Activated CD8-positive, alpha-beta T cell treated with anti-CD3 and anti-CD28 coated beads, Interleukin-2, amount 10 ng/mL, durations not matched to agents 7 days and 5 days (primary cell): Measurements from ENCODE around the gene EPS8. TPM values are rescaled to one million over a fixed set of nuclear protein-coding genes. Genes with fewer than 3 reads are reported as not detected.

Experiments used
- ATAC-seq: fragments of 150-1000 bp; cut with Tn5 transposase; one replicate; pipeline ENCODE4 v1.10.0; 2021; ENCODE audit warnings: moderate library complexity
- CTCF ChIA-PET: fragments of 350-600 bp; sonication (Branson Sonifier 250); formaldehyde crosslinking; loops from one replicate; lab custom pipeline; 2021; ENCODE audit warnings: antibody characterized with exemption; lab: Charles Lee
- POLR2A ChIA-PET: fragments of 350-600 bp; sonication (Branson Sonifier 250); formaldehyde crosslinking; loops from one replicate; lab custom pipeline; 2021; ENCODE audit warnings: antibody characterized with exemption; lab: Charles Lee
- DNase-seq: peaks from one replicate; pipeline ENCODE4 v3.0.0-alpha.2; 2020
- H3K27ac Mint-ChIP-seq: one replicate; pipeline ENCODE4 v1.8.0; 2021; ENCODE audit warnings: mild to moderate bottlenecking, mixed read lengths
- H3K27me3 Mint-ChIP-seq: one replicate; pipeline ENCODE4 v1.8.0; 2021; ENCODE audit warnings: low read depth, mixed read lengths
- H3K36me3 Mint-ChIP-seq: one replicate; pipeline ENCODE4 v1.8.0; 2021; ENCODE audit warnings: low read depth, mixed read lengths
- H3K4me1 Mint-ChIP-seq: one replicate; pipeline ENCODE4 v1.8.0; 2021; ENCODE audit warnings: low read depth, mixed read lengths
- H3K4me3 Mint-ChIP-seq: one replicate; pipeline ENCODE4 v1.8.0; 2021; ENCODE audit warnings: mild to moderate bottlenecking, mixed read lengths
- H3K9me3 Mint-ChIP-seq: one replicate; pipeline ENCODE4 v1.8.0; 2022; ENCODE audit warnings: mixed read lengths; ENCODE audit not compliant: insufficient read depth
- total RNA-seq, 2 experiments: library from RNA; stranded (reverse); gene quantifications; one replicate each; pipeline ENCODE4 v1.2.3, GENCODE V29; 2021

Gene EPS8
- total RNA-seq, 2 experiments from 2014 or later: 1.0 to 2.2 TPM

GRCh38 chr12:15726027-15726877 lies 62.9 kb downstream of the EPS8 start:
- no peaks in the 10 kb centered on the region for H3K9me3 Mint-ChIP-seq
- H3K4me1 Mint-ChIP-seq: no peaks in the 10 kb centered on the region
- no peak overlapping the region for H3K4me3 Mint-ChIP-seq
- DNase-seq: no peak
- ATAC-seq: no peak
- no peak overlapping the region for H3K27ac Mint-ChIP-seq
- no peaks in the 10 kb centered on the region for H3K36me3 Mint-ChIP-seq
- peaks cover 17% of the 10 kb centered on the region for H3K27me3 Mint-ChIP-seq
- ChIA-PET CTCF (interaction anchor here (0.7 to 1.7 kb wide), 2 partner anchors 12 to 45 kb away, joined by 3 read pairs; no protein-coding TSS in a partner anchor), POLR2A (no interaction called here)

GRCh38 chr12:15722951-15723350 lies 66.2 kb downstream of the EPS8 start:
- Mint-ChIP-seq H3K36me3 (no peaks in the 10 kb centered on the region), H3K27ac (no peak overlapping the region), H3K9me3 (no peaks in the 10 kb centered on the region), H3K4me1 (no peaks in the 10 kb centered on the region), H3K4me3 (no peak overlapping the region), H3K27me3 (peaks cover 21% of the 10 kb centered on the region)
- ChIA-PET CTCF (no interaction called here), POLR2A (no interaction called here)
- DNase-seq (no peak), ATAC-seq (no peak)

GRCh38 chr12:15721316-15722115 lies 67.7 kb downstream of the EPS8 start:
- ATAC-seq (no peak), DNase-seq (no peak)
- CTCF ChIA-PET: no interaction called here
- Mint-ChIP-seq H3K9me3 (no peaks in the 10 kb centered on the region), H3K27me3 (peaks cover 23% of the 10 kb centered on the region), H3K36me3 (no peaks in the 10 kb centered on the region), H3K4me1 (no peaks in the 10 kb centered on the region), H3K27ac (no peak overlapping the region), H3K4me3 (no peak overlapping the region)
- POLR2A ChIA-PET: interaction anchor here (0.8 kb wide), 1 partner anchor 18 kb away, joined by 4 read pairs; no protein-coding TSS in a partner anchor

- H3K27me3 Mint-ChIP-seq: peaks cover 16% of the 10 kb centered on the region
- no peak overlapping the region for H3K27ac Mint-ChIP-seq
- no peak for DNase-seq
- H3K4me3 Mint-ChIP-seq: no peak overlapping the region
- H3K4me1 Mint-ChIP-seq: no peaks in the 10 kb centered on the region
- ATAC-seq: no peak
- no peaks in the 10 kb centered on the region for H3K36me3 Mint-ChIP-seq
- ChIA-PET POLR2A (no interaction called here), CTCF (no interaction called here)
- H3K9me3 Mint-ChIP-seq: no peaks in the 10 kb centered on the region
Measured at GRCh38 chr12:15720295-15720694, 68.9 kb downstream of the EPS8 start.

GRCh38 chr12:15719230-15719629 lies 70.0 kb downstream of the EPS8 start:
- H3K36me3 Mint-ChIP-seq: no peaks in the 10 kb centered on the region
- H3K4me1 Mint-ChIP-seq: no peaks in the 10 kb centered on the region
- no peaks in the 10 kb centered on the region for H3K9me3 Mint-ChIP-seq
- CTCF ChIA-PET: no interaction called here
- H3K4me3 Mint-ChIP-seq: no peak overlapping the region
- no peak overlapping the region for H3K27ac Mint-ChIP-seq
- H3K27me3 Mint-ChIP-seq: peaks cover 18% of the 10 kb centered on the region
- DNase-seq: no peak
- POLR2A ChIA-PET: no interaction called here
- no peak for ATAC-seq

GRCh38 chr12:15717940-15718567 lies 71.1 kb downstream of the EPS8 start:
- no peak for ATAC-seq
- peaks cover 18% of the 10 kb centered on the region for H3K27me3 Mint-ChIP-seq
- no peaks in the 10 kb centered on the region for H3K36me3 Mint-ChIP-seq
- ChIA-PET CTCF (no interaction called here), POLR2A (interaction anchor here (0.6 kb wide), 1 partner anchor 22 kb away, joined by 3 read pairs; no protein-coding TSS in a partner anchor)
- no peak overlapping the region for H3K27ac Mint-ChIP-seq
- no peak overlapping the region for H3K4me3 Mint-ChIP-seq
- H3K4me1 Mint-ChIP-seq: no peaks in the 10 kb centered on the region
- DNase-seq: no peak
- H3K9me3 Mint-ChIP-seq: no peaks in the 10 kb centered on the region

- ChIA-PET POLR2A (no interaction called here), CTCF (no interaction called here)
- Mint-ChIP-seq H3K4me3 (no peak overlapping the region), H3K27me3 (peaks cover 16% of the 10 kb centered on the region), H3K9me3 (no peaks in the 10 kb centered on the region), H3K4me1 (no peaks in the 10 kb centered on the region), H3K36me3 (no peaks in the 10 kb centered on the region), H3K27ac (no peak overlapping the region)
- ATAC-seq (no peak), DNase-seq (no peak)
Measured at GRCh38 chr12:15716581-15716980, 72.6 kb downstream of the EPS8 start.

- Mint-ChIP-seq H3K27me3 (peaks cover 10% of the 10 kb centered on the region), H3K9me3 (no peaks in the 10 kb centered on the region), H3K36me3 (no peaks in the 10 kb centered on the region), H3K27ac (no peak overlapping the region), H3K4me1 (peaks cover 3% of the 10 kb centered on the region), H3K4me3 (no peak overlapping the region)
- DNase-seq: no peak
- no peak for ATAC-seq
- ChIA-PET POLR2A (interaction anchor here (0.6 kb wide), 1 partner anchor 9 kb away, joined by 4 read pairs; no protein-coding TSS in a partner anchor), CTCF (interaction anchor here (0.7 kb wide), 1 partner anchor 45 kb away, joined by 4 read pairs; no protein-coding TSS in a partner anchor)
Measured at GRCh38 chr12:15714256-15714655, 74.9 kb downstream of the EPS8 start.

GRCh38 chr12:15712823-15713660 lies 76.1 kb downstream of the EPS8 start:
- H3K27me3 Mint-ChIP-seq: peaks cover 6% of the 10 kb centered on the region
- CTCF ChIA-PET: no interaction called here
- H3K36me3 Mint-ChIP-seq: no peaks in the 10 kb centered on the region
- H3K9me3 Mint-ChIP-seq: no peaks in the 10 kb centered on the region
- POLR2A ChIA-PET: no interaction called here
- DNase-seq: no peak
- no peak for ATAC-seq
- no peak overlapping the region for H3K4me3 Mint-ChIP-seq
- peaks cover 6% of the 10 kb centered on the region for H3K4me1 Mint-ChIP-seq
- H3K27ac Mint-ChIP-seq: no peak overlapping the region

GRCh38 chr12:15712160-15712559 lies 77.0 kb downstream of the EPS8 start:
- ATAC-seq: no peak
- ChIA-PET CTCF (no interaction called here), POLR2A (no interaction called here)
- Mint-ChIP-seq H3K9me3 (no peaks in the 10 kb centered on the region), H3K36me3 (no peaks in the 10 kb centered on the region), H3K4me3 (no peak overlapping the region), H3K27ac (no peak overlapping the region), H3K27me3 (peaks cover 6% of the 10 kb centered on the region), H3K4me1 (peaks cover 6% of the 10 kb centered on the region)
- no peak for DNase-seq

- peaks cover 4% of the 10 kb centered on the region for H3K27me3 Mint-ChIP-seq
- ChIA-PET POLR2A (no interaction called here), CTCF (no interaction called here)
- no peaks in the 10 kb centered on the region for H3K36me3 Mint-ChIP-seq
- DNase-seq (no peak), ATAC-seq (no peak)
- no peaks in the 10 kb centered on the region for H3K9me3 Mint-ChIP-seq
- peaks cover 6% of the 10 kb centered on the region for H3K4me1 Mint-ChIP-seq
- H3K27ac Mint-ChIP-seq: no peak overlapping the region
- H3K4me3 Mint-ChIP-seq: no peak overlapping the region
Measured at GRCh38 chr12:15710860-15711510, 78.2 kb downstream of the EPS8 start.
